GM19397 (cell line): ENCODE data around the gene LRP1B.
"Not testable (repeated sequence)": the region's sequence is repeated elsewhere in the genome, so short reads cannot be mapped to it uniquely, and the experiment has no call there.

Experiments
- ATAC-seq: cut with Tn5 transposase; IDR thresholded peaks from one replicate; pipeline ENCODE4 v1.9.1; 2021; ENCODE audit warnings: mild to moderate bottlenecking, moderate library complexity; ENCODE audit not compliant: unreplicated experiment

Gene LRP1B

DNA sequence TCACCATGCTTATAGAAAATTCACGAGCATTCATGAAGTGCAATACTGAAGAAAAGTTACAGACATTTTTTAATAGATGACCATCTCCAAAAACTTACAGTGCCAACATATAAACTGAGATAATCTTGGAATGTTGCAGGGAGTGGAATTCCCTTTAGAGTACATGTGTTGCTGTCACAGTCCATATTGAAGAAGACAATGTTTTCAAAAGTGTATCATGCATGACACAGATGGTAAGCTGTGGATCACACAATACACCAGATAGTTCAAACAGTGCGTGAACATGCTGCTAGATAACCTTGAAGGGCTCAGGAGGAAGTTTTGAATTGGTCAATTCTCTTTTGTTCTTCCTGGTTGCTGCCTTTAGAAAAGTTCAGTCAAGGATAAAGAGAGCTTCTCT is 1706.3 kb downstream of the LRP1B start:
- ATAC-seq: no peak

DNA sequence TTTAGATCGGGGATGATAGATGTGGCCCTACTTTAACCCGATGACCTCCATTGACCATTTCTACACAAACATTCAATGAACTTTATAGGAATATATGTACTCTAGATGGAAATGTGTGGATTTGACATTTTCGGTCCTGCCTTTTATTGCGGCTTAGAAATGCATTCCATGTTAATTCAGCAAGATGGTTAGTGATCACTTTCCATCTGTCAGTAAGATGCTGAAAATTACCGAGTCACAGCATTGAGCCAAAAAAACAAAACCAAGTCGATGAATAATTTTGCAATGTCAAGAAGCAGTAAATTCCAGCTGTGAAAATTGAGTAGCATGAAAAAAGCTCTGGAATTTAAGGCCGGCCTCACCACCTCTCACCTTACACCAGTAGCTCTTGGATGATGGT is 1708.1 kb downstream of the LRP1B start:
- ATAC-seq: no peak

DNA sequence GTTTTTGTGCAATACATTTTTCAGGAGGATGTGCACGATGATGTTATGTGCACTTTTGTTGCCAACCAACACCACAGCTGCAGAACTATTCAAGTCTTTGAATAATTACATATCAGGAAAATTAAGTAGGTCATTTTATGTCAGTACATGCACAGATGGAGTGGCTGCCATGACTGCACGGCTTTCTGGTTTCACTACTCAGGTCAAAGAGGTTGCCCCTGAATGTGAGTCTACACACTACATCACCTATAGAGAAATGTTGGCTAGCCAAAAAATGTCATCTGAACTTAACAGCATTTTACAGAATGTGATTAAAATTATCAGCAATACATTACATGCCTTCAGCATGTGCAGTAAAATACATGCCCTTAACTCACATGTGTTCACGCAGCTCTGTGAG is 1713.3 kb downstream of the LRP1B start:
- ATAC-seq: no peak

DNA sequence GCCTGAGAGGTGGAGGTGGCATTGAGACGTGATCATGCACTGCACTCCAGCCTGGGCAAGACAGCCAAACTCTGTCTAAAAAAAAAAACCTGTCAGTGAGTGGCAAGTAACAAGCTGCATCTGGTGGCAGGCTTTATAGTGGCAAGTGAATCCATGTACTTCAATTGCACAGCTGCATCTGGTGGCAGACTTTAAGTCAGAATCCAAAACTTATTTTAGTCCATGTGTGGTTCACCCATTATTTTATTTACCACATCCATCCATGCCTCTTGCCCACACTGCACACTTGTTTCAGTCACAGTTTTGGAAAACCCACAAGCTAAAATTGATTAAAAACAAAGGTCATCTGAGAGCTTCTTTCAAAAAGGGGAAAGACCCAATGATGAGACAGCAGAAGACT is 1714.2 kb downstream of the LRP1B start:
- ATAC-seq: no peak

DNA sequence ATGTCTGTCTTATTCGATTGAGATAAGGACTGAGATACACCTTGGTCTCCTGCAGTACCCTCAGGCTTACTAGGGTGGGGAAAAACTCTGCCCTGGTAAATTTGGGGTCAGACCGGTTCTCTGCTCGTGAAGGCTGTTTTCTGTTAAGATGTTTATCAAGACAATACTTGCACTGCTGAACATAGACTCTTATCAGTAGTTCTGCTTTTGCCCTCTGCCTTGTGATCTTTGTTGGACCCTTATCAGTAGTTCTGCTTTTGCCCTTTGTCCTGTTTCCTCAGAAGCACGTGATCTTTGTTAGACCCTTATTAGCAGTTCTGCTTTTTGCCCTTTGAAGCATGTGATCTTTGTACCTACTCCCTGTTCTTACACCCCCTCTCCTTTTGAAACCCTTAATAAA is 1715.8 kb downstream of the LRP1B start:
- not testable (repeated sequence) for ATAC-seq

DNA sequence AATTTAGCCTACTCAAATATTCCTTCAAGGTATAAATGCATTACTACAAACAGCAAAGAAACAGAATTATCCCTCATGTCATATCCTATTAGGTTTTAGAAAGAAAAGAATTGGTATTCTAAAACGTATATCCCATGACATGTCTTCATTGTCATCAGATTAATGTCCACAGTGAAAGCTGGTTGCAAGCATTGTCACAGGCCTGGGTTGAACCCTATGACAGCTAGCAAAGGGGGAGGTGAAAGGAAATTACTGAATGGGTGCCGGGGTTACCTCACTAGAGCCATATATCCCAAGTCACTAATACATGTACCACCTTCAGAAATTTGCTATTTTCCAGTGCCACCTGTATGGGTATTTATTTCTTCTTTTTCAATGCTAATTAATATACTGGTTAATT is 1720.1 kb downstream of the LRP1B start:
- ATAC-seq: no peak

DNA sequence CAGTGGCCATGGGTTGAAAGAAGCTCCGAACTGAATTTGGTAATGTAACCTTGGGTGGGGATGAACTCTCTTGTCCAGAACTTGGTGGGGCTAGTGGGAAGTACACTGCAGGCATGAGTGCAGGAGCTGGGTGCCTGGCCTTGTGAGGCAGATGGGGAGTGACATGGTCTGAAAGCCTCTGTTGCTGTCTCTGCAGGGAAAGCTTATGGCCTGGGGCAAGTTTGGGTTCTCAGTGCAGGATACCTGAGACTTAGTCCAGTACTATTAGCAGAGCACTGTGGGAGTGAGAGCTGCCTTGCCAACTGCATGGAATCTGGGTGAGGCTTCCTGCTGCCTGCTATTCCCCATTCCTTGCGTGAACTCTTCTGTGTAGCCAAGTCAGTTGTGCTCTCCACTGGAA is 1729.8 kb downstream of the LRP1B start:
- ATAC-seq: no peak

DNA sequence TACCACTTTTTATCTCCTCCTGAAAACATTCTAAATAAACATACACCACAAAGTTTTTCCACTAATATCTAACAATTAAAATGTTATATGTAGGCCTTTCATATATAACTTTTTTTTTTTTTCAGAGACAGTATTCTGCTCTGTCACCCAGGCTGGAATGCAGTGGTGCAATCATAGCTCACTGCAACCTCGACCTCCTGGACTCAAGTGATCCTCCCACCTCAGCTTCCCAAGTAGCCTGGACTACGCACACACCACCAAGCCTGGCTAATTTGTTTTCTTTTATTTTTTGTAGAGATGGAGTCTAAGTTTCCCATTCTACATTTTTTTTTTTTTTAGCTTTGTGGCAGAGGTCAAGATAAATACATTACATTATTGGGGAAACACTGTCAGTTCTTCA is 1738.0 kb downstream of the LRP1B start:
- ATAC-seq: no peak

DNA sequence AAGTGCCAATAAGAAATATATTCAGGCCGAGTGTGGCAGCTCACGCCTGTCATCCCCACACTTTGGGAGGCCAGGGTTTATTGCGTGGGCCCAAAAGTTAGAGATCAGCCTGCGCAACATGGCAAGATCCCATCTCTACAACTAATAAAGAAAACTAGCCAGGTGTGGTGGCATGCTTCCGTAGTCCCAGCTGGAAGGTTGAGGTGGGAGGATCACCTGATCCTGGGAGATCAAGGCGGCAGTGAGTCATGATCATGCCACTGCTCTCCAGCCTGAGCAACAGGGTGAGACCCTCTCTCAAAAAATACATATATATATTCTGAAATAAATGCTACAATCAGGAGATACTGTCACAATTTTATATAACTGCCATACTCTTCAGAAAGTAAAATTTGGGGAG is 1745.9 kb downstream of the LRP1B start:
- ATAC-seq: no peak

DNA sequence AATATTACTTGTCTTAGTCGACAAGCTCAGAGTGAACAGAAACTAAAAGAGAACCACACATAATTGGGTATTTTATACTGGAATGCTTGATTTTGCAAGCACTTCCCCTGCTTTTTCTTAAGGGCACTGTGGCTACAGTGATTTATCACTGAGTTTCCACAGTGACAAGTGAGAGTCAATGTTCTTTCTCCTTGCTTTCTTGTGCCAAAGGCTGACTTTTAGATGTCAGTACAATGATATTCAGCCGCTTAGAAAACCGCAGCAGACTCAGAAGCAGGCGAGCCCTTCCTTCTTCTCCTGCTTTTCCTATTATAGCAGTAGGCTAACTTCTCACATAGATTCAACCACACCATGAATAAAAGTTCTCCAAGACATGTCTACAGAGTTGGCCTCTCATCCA is 1747.0 kb downstream of the LRP1B start:
- ATAC-seq: no peak

DNA sequence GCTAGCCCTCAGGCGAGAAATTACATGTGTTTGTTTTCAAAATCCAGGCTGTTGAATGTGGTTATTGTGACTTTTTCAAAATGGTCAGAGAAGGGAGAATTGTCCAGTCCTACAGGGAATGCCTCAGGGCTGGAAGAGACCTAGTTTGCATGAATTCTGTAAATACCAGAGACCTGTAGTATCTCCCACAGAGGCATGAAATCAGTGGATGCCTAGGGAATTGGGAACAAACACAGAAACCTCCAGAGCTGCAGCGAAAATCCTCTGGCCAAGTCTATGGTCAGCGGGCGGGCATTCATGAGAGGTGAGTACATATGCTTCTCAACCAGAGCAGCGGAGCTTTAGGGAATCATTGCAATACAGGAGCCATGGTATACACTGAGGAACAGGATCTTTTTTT is 1754.1 kb downstream of the LRP1B start:
- ATAC-seq: no peak

DNA sequence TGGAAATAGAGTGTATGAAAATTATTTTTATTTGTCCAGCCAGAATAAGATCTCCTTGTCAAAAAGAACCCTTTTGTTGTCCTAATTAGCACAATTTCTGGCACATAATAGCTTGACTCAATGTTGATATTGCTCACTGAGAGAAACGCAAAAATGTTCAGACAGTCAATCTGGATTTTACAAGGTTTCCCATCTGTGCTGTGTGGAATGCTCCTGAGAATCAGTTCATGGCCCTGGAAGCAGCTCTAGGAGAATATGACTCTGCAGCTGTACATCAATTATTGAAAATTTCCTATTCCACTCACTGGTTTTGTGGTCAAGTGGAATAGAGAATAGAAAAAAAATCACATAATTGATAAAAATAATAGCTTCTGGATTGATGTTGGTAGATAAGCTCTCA is 1767.7 kb downstream of the LRP1B start:
- no peak for ATAC-seq

DNA sequence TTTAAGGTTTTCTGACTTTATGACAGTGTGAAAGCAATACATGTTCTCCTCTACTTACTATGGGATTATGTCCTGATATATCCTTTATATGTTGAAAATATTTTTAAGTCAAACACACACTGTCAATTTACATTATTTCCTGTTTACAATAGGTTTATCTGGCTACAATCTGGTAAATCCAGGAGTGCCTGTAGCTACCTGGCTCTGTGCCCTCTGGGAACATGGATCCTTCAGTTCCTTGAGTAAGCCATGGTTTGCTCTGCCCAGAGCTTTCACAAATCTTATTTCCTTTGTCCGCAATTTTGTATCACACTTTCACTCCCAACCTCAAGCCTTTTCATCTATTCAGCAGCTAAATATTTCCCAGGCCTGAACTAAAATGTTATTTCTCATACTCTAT is 1768.5 kb downstream of the LRP1B start:
- no peak for ATAC-seq

DNA sequence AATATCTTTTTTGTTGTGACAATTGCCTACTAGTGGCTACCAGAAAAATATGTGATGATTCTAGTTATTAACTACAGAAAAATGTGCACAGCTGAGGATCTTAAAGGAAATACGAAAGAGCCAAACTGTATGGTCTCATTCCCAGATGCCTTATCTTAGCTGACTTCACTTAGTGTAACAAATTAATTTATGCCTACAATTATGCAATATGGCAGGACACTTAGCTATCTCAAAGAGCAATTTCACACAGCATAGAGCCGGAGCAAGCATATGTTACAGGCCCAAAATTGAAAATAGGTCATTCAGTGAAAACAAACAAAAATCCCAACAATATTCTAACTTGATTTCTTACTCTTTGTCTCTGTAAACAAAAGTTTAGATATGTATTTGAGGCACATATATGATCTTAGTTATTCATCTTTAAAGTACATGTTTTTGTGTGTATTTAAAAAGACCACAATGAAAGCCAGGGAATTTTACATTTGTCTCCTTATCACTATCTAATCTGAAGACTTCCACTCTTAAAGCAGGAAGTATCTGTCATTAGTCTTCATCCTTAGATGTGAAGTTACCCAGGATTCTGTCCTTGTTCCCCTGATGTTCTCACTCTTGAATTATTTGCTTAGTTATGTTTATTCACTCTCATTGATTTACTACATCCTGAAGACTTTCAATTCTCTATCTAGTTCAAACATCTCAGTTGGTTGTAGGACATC is 1771.6 kb downstream of the LRP1B start:
- ATAC-seq: no peak

DNA sequence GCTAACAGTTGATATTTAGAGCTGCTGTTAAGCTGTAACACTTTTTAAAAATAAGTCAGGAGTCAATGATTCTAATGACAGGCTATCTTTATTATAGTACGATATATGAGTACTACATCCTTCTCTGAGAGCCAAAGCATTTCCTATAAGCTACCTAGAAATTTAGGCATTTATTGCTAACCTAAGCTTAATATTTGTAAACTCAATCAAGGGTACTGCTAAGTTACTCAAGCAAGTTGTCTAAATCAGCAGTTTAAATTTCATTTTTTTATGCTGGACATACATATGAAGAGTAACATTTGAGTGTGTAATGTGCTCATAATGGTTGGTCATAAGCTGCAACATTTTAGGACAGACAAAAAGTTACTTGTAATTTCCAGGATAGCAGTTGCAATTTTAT is 1774.1 kb downstream of the LRP1B start:
- ATAC-seq: no peak

DNA sequence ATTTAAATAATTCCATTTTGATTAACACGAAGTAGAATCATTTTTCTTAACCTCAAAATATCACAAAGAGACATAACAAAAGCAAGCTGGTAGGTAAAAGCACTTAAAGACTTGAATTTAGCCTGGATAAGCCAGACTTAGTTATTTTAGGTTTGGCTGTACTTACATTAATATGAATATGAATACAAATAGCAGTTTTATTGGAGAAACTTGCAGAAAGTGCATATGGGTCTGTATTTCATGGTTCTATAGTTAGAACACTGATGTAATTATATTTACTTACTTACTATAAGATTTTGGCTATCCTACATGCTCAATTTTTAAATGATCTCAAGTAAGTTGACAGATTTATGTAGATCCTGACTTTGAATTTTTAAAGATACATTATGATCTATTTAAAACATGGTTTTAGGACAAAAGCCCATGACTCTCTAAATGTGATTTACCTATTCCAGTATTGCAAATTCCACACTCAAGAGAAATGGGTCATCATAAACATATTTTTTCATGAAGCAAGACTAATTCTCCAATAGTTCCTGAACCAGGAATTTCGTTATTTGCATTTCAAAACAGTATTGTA is 1775.2 kb downstream of the LRP1B start:
- ATAC-seq: no peak

DNA sequence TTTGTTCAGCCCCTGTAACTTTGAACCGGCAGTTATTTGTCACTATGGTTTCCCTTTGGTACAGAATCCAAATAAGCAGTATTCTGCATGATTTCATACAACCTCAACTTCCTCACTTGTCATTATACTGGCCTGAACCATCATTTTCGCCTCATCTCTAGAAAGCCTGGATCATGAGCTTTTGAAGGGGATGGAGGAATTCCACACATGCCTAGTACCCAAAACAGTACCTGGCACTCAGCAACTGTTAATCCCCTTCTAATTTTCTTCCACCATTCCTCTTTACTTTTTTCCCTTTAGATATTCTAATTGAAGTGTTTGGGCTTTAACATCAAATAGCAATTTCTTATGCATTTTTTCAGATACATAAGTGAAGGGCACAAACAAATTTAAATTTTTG is 1776.3 kb downstream of the LRP1B start:
- no peak for ATAC-seq

DNA sequence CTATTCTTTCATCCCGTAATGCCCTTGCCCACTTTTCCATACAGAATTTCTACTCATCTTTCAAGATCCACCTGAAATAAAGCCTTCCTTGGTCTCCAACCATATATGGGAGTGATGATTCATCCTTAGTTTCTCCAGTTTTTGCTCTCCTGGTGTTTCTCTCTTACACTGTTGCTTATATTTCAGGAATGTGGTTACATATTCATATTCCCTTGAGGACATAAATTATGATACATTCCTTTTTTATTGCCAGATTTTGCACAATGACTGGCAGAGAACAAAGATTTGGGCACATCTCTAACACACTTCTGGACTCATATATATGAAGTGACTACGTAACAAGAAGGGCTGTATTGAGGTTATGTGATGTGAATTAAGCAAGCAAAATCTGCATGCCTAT is 1777.3 kb downstream of the LRP1B start:
- ATAC-seq: no peak

DNA sequence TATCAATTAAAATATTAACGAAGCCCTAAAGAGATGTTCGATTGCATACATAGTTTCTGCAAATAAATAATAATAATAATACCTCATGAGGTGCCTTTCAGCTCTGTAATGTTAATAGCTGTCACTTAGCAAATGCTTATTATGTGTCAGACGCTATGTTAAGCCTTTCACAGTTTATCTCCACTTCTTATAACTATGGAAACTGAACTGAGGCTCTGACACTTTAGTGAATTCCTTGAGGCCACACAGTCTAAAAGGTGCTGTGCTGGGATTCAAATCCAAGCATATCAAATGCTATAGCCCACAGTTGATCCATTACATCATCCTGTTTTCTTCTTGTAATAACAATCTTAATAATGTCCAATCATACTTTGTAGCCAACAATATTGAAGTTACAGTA is 1779.1 kb downstream of the LRP1B start:
- ATAC-seq: no peak

DNA sequence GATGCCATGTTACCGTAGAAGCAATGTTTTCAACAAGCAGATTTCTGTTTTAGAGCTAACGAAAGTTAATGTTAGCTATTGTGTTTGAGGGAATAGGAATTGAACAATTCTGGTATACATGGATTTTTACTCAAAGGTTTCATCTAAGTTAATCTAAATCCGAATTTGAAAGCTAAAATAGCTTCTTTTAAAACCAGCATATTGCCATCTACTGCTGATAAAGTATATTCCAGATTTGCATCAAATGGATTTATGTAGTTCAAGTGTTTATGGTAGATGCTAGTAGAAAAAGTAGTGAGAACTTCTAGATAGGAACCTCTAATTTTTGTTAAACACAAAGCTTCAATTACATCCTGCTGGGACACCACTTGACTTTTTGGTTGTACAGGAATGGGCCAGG is 1781.1 kb downstream of the LRP1B start:
- no peak for ATAC-seq

DNA sequence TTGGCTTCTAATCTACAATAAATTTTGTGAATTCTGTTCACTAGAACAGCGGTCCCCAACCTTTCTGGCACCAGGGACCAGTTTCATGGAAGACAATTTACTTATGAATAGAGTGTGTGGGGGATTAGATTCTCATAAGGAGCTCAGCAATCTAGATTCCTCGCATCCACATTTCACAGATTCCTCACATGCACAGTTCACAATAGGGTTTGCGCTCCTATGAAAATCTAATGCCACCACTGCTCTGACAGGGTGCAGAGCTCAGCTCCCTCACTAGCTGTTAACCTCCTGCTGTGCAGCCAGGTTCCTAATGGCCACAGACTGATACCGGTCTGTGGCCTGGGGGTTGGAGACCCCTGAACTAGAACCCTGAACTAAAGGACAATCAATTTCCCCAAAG is 1782.0 kb downstream of the LRP1B start:
- ATAC-seq: no peak

DNA sequence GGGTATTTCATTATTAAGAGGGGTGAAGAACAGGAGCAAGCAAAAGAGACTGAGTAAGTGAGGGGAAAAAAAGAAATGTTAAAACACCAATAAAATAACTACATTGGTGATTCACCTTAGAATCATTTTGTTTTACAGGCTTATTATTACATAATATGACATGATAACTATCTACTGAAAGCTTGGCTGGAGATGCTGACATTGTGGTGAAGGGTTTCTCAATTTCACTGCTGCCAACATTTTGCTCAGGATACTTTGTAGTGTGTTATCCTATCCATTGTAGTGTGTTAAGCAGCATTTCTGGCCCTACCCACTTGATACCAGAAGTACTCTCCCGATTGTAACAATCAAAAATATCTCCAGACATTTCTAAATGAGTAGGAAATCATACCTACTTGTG is 1786.0 kb downstream of the LRP1B start:
- no peak for ATAC-seq

DNA sequence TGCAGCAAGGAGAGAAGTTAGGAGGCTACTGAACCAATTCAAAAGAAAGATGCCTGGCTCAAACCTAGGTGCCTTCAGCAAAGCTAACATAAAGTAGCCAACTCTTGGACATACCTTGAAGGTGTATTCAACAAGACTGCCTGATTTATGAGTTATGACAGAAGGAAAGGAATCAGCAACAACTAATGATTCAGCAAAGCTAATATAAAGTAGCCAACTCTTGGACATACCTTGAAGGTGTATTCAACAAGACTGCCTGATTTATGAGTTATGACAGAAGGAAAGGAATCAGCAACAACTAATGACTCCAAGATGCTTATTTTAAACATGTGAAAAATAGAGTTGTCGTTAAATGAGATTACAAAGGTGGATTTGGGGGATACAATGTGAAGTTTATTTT is 1786.5 kb downstream of the LRP1B start:
- ATAC-seq: not testable (repeated sequence)
